Activated naive CD4-positive, alpha-beta T cell treated with anti-CD3 and anti-CD28 coated beads for 36 hours (primary cell): ENCODE data around the gene SARS2. TPM values are rescaled to one million over a fixed set of nuclear protein-coding genes. Genes with fewer than 3 reads are reported as not detected.

Experiments
- CTCF ChIA-PET: fragments of 350-600 bp; sonication (Branson Sonifier 250); formaldehyde crosslinking; loops from one replicate; lab custom pipeline; 2021; ENCODE audit warnings: antibody characterized with exemption; lab: Charles Lee
- DNase-seq: peaks from one replicate; pipeline ENCODE4 v3.0.0-alpha.2; 2020
- H3K27ac Mint-ChIP-seq: one replicate; pipeline ENCODE4 v1.8.0; 2021; ENCODE audit warnings: mild to moderate bottlenecking, mixed read lengths
- H3K27me3 Mint-ChIP-seq: one replicate; pipeline ENCODE4 v1.8.0; 2021; ENCODE audit warnings: low read depth, mixed read lengths
- H3K36me3 Mint-ChIP-seq: one replicate; pipeline ENCODE4 v1.8.0; 2021; ENCODE audit warnings: low read depth, mixed read lengths
- H3K4me1 Mint-ChIP-seq: one replicate; pipeline ENCODE4 v1.8.0; 2021; ENCODE audit warnings: low read depth, mixed read lengths
- H3K4me3 Mint-ChIP-seq: one replicate; pipeline ENCODE4 v1.8.0; 2021; ENCODE audit warnings: mild to moderate bottlenecking, moderate library complexity, mixed read lengths
- H3K9me3 Mint-ChIP-seq: one replicate; pipeline ENCODE4 v1.8.0; 2021; ENCODE audit warnings: mixed read lengths
- intact Hi-C: fragments of 100-400 bp; cut with micrococcal nuclease; formaldehyde crosslinking; loops from one replicate; pipeline ENCODE4 v1.15.1; 2023
- total RNA-seq, 2 experiments: library from RNA; stranded (reverse); gene quantifications; one replicate each; pipeline ENCODE4 v1.2.3, GENCODE V29; 2021

The SARS2 gene
- total RNA-seq, 2 experiments from 2014 or later = 43.6 to 52.6 TPM

GRCh38 chr19:38964738-38965137 lies 34.2 kb upstream of the SARS2 start:
- no peak for DNase-seq
- no peaks in the 10 kb centered on the region for H3K36me3 Mint-ChIP-seq
- H3K9me3 Mint-ChIP-seq = no peaks in the 10 kb centered on the region
- H3K4me1 Mint-ChIP-seq = no peaks in the 10 kb centered on the region
- no peak overlapping the region for H3K4me3 Mint-ChIP-seq
- CTCF ChIA-PET = interaction anchor here (0.6 to 0.7 kb wide), 2 partner anchors 9 to 86 kb away, joined by 3 read pairs; no protein-coding TSS in a partner anchor
- no peak overlapping the region for H3K27ac Mint-ChIP-seq
- peaks cover 2% of the 10 kb centered on the region for H3K27me3 Mint-ChIP-seq
- intact Hi-C loops = no loop called here

GRCh38 chr19:38959618-38960017 lies 29.1 kb upstream of the SARS2 start:
- Mint-ChIP-seq H3K4me3 (no peak overlapping the region), H3K36me3 (no peaks in the 10 kb centered on the region), H3K4me1 (no peaks in the 10 kb centered on the region), H3K27me3 (peaks cover 2% of the 10 kb centered on the region), H3K9me3 (no peaks in the 10 kb centered on the region), H3K27ac (no peak overlapping the region)
- CTCF ChIA-PET = interaction anchor here (0.6 to 0.7 kb wide), 3 partner anchors 92 to 217 kb away, joined by 3 to 4 read pairs (median 3); no protein-coding TSS in a partner anchor
- no peak for DNase-seq
- intact Hi-C loops = no loop called here

GRCh38 chr19:38958301-38958700 lies 27.7 kb upstream of the SARS2 start:
- Mint-ChIP-seq H3K9me3 (no peaks in the 10 kb centered on the region), H3K27ac (no peak overlapping the region), H3K36me3 (no peaks in the 10 kb centered on the region), H3K4me3 (no peak overlapping the region), H3K4me1 (no peaks in the 10 kb centered on the region), H3K27me3 (peaks cover 6% of the 10 kb centered on the region)
- CTCF ChIA-PET = interaction anchor here (0.7 kb wide), 1 partner anchor 21 kb away, joined by 3 read pairs; no protein-coding TSS in a partner anchor
- intact Hi-C loops = no loop called here
- no peak for DNase-seq

- no peaks in the 10 kb centered on the region for H3K9me3 Mint-ChIP-seq
- H3K4me3 Mint-ChIP-seq = no peak overlapping the region
- intact Hi-C loops = no loop called here
- H3K4me1 Mint-ChIP-seq = peaks cover 5% of the 10 kb centered on the region
- no peaks in the 10 kb centered on the region for H3K36me3 Mint-ChIP-seq
- CTCF ChIA-PET = interaction anchor here (0.6 to 0.8 kb wide), 2 partner anchors 218 to 413 kb away, joined by 4 read pairs; no protein-coding TSS in a partner anchor
- peaks cover 16% of the 10 kb centered on the region for H3K27me3 Mint-ChIP-seq
- H3K27ac Mint-ChIP-seq = no peak overlapping the region
- no peak for DNase-seq
Observed at GRCh38 chr19:38956264-38956663, 25.7 kb upstream of the SARS2 start.

- Mint-ChIP-seq H3K27me3 (peaks cover 24% of the 10 kb centered on the region), H3K9me3 (no peaks in the 10 kb centered on the region), H3K27ac (no peak overlapping the region), H3K36me3 (no peaks in the 10 kb centered on the region), H3K4me3 (no peak overlapping the region), H3K4me1 (peaks cover 12% of the 10 kb centered on the region)
- CTCF ChIA-PET = interaction anchor here (0.7 kb wide), 1 partner anchor 24 kb away, joined by 3 read pairs; no protein-coding TSS in a partner anchor
- intact Hi-C loops = no loop called here
- DNase-seq = no peak
Observed at GRCh38 chr19:38953677-38954076, 23.1 kb upstream of the SARS2 start.

GRCh38 chr19:38952395-38953165 lies 22.0 kb upstream of the SARS2 start:
- CTCF ChIA-PET = interaction anchor here (0.5 to 1.3 kb wide), 6 partner anchors 9 to 122 kb away, joined by 3 to 6 read pairs (median 4); no protein-coding TSS in a partner anchor
- Mint-ChIP-seq H3K9me3 (no peaks in the 10 kb centered on the region), H3K4me3 (no peak overlapping the region), H3K27me3 (peaks cover 24% of the 10 kb centered on the region), H3K27ac (no peak overlapping the region), H3K36me3 (no peaks in the 10 kb centered on the region), H3K4me1 (peaks cover 12% of the 10 kb centered on the region)
- intact Hi-C loops = no loop called here
- DNase-seq = peak; percentile 60

- DNase-seq = no peak
- Mint-ChIP-seq H3K9me3 (no peaks in the 10 kb centered on the region), H3K4me1 (peaks cover 12% of the 10 kb centered on the region), H3K4me3 (no peak overlapping the region), H3K36me3 (no peaks in the 10 kb centered on the region), H3K27me3 (peaks cover 24% of the 10 kb centered on the region), H3K27ac (no peak overlapping the region)
- intact Hi-C loops = no loop called here
- CTCF ChIA-PET = interaction anchor here (0.6 to 0.7 kb wide), 2 partner anchors 20 to 169 kb away, joined by 3 read pairs; no protein-coding TSS in a partner anchor
Observed at GRCh38 chr19:38951187-38951586, 20.6 kb upstream of the SARS2 start.

GRCh38 chr19:38949580-38950367 lies 19.2 kb upstream of the SARS2 start:
- Mint-ChIP-seq H3K27ac (no peak overlapping the region), H3K27me3 (peaks cover 24% of the 10 kb centered on the region), H3K4me3 (peak overlapping the region; percentile 53), H3K4me1 (peaks cover 12% of the 10 kb centered on the region), H3K9me3 (no peaks in the 10 kb centered on the region), H3K36me3 (no peaks in the 10 kb centered on the region)
- CTCF ChIA-PET = no interaction called here
- DNase-seq = peak; percentile 88
- intact Hi-C loops = no loop called here

GRCh38 chr19:38946229-38947010 lies 15.9 kb upstream of the SARS2 start:
- no peak for DNase-seq
- Mint-ChIP-seq H3K4me3 (no peak overlapping the region), H3K36me3 (no peaks in the 10 kb centered on the region), H3K27ac (no peak overlapping the region), H3K27me3 (peaks cover 8% of the 10 kb centered on the region), H3K9me3 (no peaks in the 10 kb centered on the region), H3K4me1 (peaks cover 7% of the 10 kb centered on the region)
- CTCF ChIA-PET = interaction anchor here (1.4 kb wide), 1 partner anchor 16 kb away, joined by 3 read pairs; no protein-coding TSS in a partner anchor
- intact Hi-C loops = no loop called here

GRCh38 chr19:38945562-38946228 lies 15.1 kb upstream of the SARS2 start:
- no peak overlapping the region for H3K27ac Mint-ChIP-seq
- H3K27me3 Mint-ChIP-seq = peaks cover 8% of the 10 kb centered on the region
- peaks cover 9% of the 10 kb centered on the region for H3K4me1 Mint-ChIP-seq
- intact Hi-C loops = no loop called here
- no peaks in the 10 kb centered on the region for H3K36me3 Mint-ChIP-seq
- no peaks in the 10 kb centered on the region for H3K9me3 Mint-ChIP-seq
- no peak for DNase-seq
- no peak overlapping the region for H3K4me3 Mint-ChIP-seq
- CTCF ChIA-PET = interaction anchor here (1.4 kb wide), 1 partner anchor 17 kb away, joined by 3 read pairs; no protein-coding TSS in a partner anchor

- Mint-ChIP-seq H3K9me3 (no peaks in the 10 kb centered on the region), H3K27me3 (peaks cover 7% of the 10 kb centered on the region), H3K4me3 (no peak overlapping the region), H3K36me3 (no peaks in the 10 kb centered on the region), H3K27ac (no peak overlapping the region), H3K4me1 (peaks cover 6% of the 10 kb centered on the region)
- CTCF ChIA-PET = interaction anchor here (1.5 kb wide), 1 partner anchor 12 kb away, joined by 5 read pairs; no protein-coding TSS in a partner anchor
- no peak for DNase-seq
- intact Hi-C loops = no loop called here
Observed at GRCh38 chr19:38944981-38945506, 14.5 kb upstream of the SARS2 start.
